Testis (tissue), 3 donors: Measurements from ENCODE around the gene GALNT15. TPM values are rescaled to one million over a fixed set of nuclear protein-coding genes. Genes with fewer than 3 reads are reported as not detected.

ENCODE experiments used
- DNase-seq: peaks from one replicate; pipeline ENCODE4 v3.0.0-alpha.2; 2019
- H3K27ac ChIP-seq, 2 donors: fragments of 200-600 bp; sonication (generic); one replicate each; pipeline ENCODE4 v1.5.1; 2019
- H3K27me3 ChIP-seq: fragments of 200-600 bp; sonication (generic); one replicate; pipeline ENCODE4 v1.5.1; 2019
- H3K36me3 ChIP-seq: fragments of 200-600 bp; sonication (generic); one replicate; pipeline ENCODE4 v1.5.1; 2017; ENCODE audit warnings: low read depth; ENCODE audit errors: missing control alignments
- H3K4me1 ChIP-seq: fragments of 200-600 bp; sonication (generic); one replicate; pipeline ENCODE4 v1.5.1; 2019
- H3K4me3 ChIP-seq, 2 donors: fragments of 200-600 bp; sonication (generic); one replicate each; pipeline ENCODE4 v1.5.1; 2017 to 2019
- H3K9me3 ChIP-seq: fragments of 200-600 bp; sonication (generic); one replicate; pipeline ENCODE4 v1.5.1; 2017
- CTCF ChIP-seq, 3 experiments: fragments of 450-650 bp in 2 of 3; fragments of 200-600 bp in 1 of 3; sonication (generic) in 1 of 3; IDR thresholded peaks; one replicate each; pipeline ENCODE4 v1.5.1; 2016 to 2019; ENCODE audit warnings: antibody characterized with exemption in 3 of 3, mild to moderate bottlenecking in 2 of 3, moderate library complexity in 1 of 3
- POLR2A ChIP-seq: fragments of 450-650 bp; IDR thresholded peaks from one replicate; pipeline ENCODE4 v1.6.1; 2017; ENCODE audit warnings: antibody characterized with exemption, mild to moderate bottlenecking, moderate library complexity
- WGBS, 2 donors: methylation state at CpG; one replicate each; pipeline ENCODE4 v1.1.5; 2018; 5-methylcytosine and 5-hydroxymethylcytosine counted together
- intact Hi-C: fragments of 100-400 bp; cut with DNase I; formaldehyde crosslinking; loops from one replicate; pipeline ENCODE4 v1.15.1; 2023; ENCODE audit warnings: low total_unique reads
- polyA plus RNA-seq: library from polyadenylated mRNA; stranded (reverse); fragments of 350-450 nt; fragmentation: Illumina TruSeq; extraction: RNeasy Lipid Tissue Mini Kit (QIAGEN cat#74804); gene quantifications from one replicate; pipeline ENCODE4 v1.2.3, GENCODE V29; 2014; ENCODE audit warnings: low read depth, low replicate concordance; ENCODE audit not compliant: insufficient read depth
- total RNA-seq, 2 donors: library from RNA; depleted of rRNA; stranded (reverse); fragments of >200 nt; gene quantifications; one replicate each; pipeline ENCODE4 v1.2.3, GENCODE V29; 2016

Gene GALNT15
- total and polyA plus RNA-seq, 3 donors from 2014 or later = 6.6 to 16.5 (median 13.0) TPM

GRCh38 chr3:16264708-16265454 is 90.4 kb downstream of the GALNT15 start, which contains the start of the genes DPH3 and OXNAD1:
Gene DPH3, minus strand, starts transcription at chr3:16264943. Its CDS starts 67 bp downstream, at chr3:16264876.
Gene OXNAD1, plus strand, starts transcription at chr3:16265212. Its CDS starts 5,741 bp downstream, at chr3:16270953.
- Histone ChIP-seq H3K27me3 (no peaks in the 10 kb centered on the region), H3K9me3 (no peaks in the 10 kb centered on the region), H3K4me1 (peaks cover 20% of the 10 kb centered on the region), H3K27ac (peak within 1 kb of the TSS; percentile 72 to 92), H3K4me3 (peak within 1 kb of the TSS; percentile 72 to 79), H3K36me3 (no peaks in the 10 kb centered on the region)
- 0 to 1% methylated on average over 13 to 61 of the region's 61 CpGs for WGBS, 2 donors
- DNase-seq = peak; percentile 99
- intact Hi-C loops = no loop called here
- TF ChIP-seq CTCF (IDR thresholded peaks at IDR 0.05) = peak in 1 of 3 experiments; percentile 37
- TF ChIP-seq POLR2A = peak; percentile 18

GRCh38 chr3:16265455-16265786 is 90.9 kb downstream of the GALNT15 start:
- DNase-seq = no peak
- peak overlapping the region; percentile 72 to 92 for H3K27ac ChIP-seq
- H3K4me1 ChIP-seq = peaks cover 20% of the 10 kb centered on the region
- peak overlapping the region; percentile 72 to 79 for H3K4me3 ChIP-seq
- 0 to 1% methylated on average over 6 of the region's 6 CpGs for WGBS, 2 donors
- H3K36me3 ChIP-seq = no peaks in the 10 kb centered on the region
- TF ChIP-seq POLR2A = no peak
- TF ChIP-seq CTCF (IDR thresholded peaks at IDR 0.05) = no peak
- H3K9me3 ChIP-seq = no peaks in the 10 kb centered on the region
- no peaks in the 10 kb centered on the region for H3K27me3 ChIP-seq
- intact Hi-C loops = no loop called here

GRCh38 chr3:16266714-16267113 is 92.2 kb downstream of the GALNT15 start:
- DNase-seq = no peak
- intact Hi-C loops = no loop called here
- TF ChIP-seq POLR2A = no peak
- no peak for TF ChIP-seq CTCF (IDR thresholded peaks at IDR 0.05)
- Histone ChIP-seq H3K9me3 (no peaks in the 10 kb centered on the region), H3K4me1 (peaks cover 20% of the 10 kb centered on the region), H3K36me3 (no peaks in the 10 kb centered on the region), H3K27me3 (no peaks in the 10 kb centered on the region), H3K27ac (no peak overlapping the region), H3K4me3 (no peak overlapping the region)
- 61 to 73% methylated on average over 3 of the region's 3 CpGs for WGBS, 2 donors

- intact Hi-C loops = no loop called here
- 91 to 94% methylated on average over 10 of the region's 10 CpGs for WGBS, 2 donors
- TF ChIP-seq CTCF (IDR thresholded peaks at IDR 0.05) (no peak), POLR2A (no peak)
These were observed 96.4 kb downstream of the GALNT15 start for GRCh38 chr3:16270855-16271254.

GRCh38 chr3:16272588-16272987 is 98.1 kb downstream of the GALNT15 start:
- 90 to 94% methylated on average over 1 of the region's 1 CpG for WGBS, 2 donors
- Histone ChIP-seq H3K36me3 (no peaks in the 10 kb centered on the region), H3K4me1 (peaks cover 8% of the 10 kb centered on the region), H3K27me3 (no peaks in the 10 kb centered on the region), H3K4me3 (no peak overlapping the region), H3K9me3 (no peaks in the 10 kb centered on the region), H3K27ac (no peak overlapping the region)
- intact Hi-C loops = no loop called here
- DNase-seq = no peak
- no peak for TF ChIP-seq POLR2A

More at GRCh38 chr3:16270855-16271254, 96.4 kb downstream of the GALNT15 start:
- Histone ChIP-seq H3K36me3 (no peaks in the 10 kb centered on the region), H3K27ac (no peak overlapping the region), H3K9me3 (no peaks in the 10 kb centered on the region), H3K4me1 (peaks cover 11% of the 10 kb centered on the region), H3K27me3 (no peaks in the 10 kb centered on the region), H3K4me3 (no peak overlapping the region)
- no peak for DNase-seq
